ENCODE results near the gene DEAF1.
"Not testable (repeated sequence)": the region's sequence is repeated elsewhere in the genome, so short reads cannot be mapped to it uniquely, and the experiment has no call there.

The DEAF1 gene, protein sequence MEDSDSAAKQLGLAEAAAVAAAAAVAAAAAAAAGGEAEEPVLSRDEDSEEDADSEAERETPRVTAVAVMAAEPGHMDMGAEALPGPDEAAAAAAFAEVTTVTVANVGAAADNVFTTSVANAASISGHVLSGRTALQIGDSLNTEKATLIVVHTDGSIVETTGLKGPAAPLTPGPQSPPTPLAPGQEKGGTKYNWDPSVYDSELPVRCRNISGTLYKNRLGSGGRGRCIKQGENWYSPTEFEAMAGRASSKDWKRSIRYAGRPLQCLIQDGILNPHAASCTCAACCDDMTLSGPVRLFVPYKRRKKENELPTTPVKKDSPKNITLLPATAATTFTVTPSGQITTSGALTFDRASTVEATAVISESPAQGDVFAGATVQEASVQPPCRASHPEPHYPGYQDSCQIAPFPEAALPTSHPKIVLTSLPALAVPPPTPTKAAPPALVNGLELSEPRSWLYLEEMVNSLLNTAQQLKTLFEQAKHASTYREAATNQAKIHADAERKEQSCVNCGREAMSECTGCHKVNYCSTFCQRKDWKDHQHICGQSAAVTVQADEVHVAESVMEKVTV

GRCh38 chr11:694563-695287 is at the start of gene DEAF1:
Gene DEAF1 (minus strand): TSS chr11:695222. CDS start chr11:695047, 175 bp downstream.
- DNase-seq (ENCODE audit: low spot score): peak; percentile 99

DNA sequence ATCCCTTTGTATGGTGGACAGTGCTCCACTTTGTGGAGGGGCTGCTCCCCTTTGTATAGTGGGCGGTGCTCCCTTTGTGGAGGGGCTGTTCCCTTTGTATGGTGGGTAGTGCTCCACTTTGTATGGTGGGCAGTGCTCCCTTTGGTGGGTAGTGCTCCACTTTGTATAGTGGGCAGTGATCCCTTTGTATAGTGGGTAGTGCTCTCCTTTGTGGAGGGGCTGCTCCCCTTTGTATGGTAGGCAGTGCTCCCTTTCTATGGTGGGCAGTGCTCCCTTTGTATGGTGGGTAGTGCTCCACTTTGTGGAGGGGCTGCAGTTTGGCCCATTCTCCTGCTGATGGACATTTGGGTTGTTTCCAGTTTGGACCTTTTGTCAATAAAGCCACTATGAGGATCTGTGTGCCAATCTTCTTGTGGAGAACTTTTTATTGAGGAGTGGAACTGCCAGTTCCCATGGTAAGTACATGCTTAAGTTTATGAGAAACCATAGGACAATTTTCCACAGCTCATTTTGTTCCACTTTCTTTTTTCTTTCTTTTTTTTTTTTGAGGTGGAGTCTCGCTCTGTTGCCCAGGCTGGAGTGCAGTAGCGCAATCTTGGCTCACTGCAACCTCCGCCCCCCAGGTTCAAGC is 47.7 kb upstream of the DEAF1 start:
- no peak for DNase-seq (ENCODE audit: low spot score)

DNA sequence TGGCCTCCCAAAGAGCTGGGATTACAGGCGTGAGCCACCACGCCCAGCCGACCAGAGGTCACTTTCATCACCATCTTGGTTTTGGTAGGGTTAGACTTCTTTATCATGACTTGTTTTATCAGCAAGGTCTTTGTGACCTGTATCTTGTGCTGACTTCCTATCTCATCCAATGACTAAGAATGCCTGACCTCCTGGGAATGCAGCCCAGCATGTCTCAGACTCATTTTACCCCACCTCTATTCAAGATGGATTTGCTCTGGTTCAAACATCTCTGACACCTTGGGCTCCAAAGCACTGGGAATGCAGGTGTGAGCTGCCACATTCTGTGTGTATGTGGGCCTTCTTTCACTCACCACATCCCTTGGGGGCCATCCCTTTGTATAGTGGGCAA is 47.1 kb upstream of the DEAF1 start:
- DNase-seq (ENCODE audit: low spot score): no peak

DNA sequence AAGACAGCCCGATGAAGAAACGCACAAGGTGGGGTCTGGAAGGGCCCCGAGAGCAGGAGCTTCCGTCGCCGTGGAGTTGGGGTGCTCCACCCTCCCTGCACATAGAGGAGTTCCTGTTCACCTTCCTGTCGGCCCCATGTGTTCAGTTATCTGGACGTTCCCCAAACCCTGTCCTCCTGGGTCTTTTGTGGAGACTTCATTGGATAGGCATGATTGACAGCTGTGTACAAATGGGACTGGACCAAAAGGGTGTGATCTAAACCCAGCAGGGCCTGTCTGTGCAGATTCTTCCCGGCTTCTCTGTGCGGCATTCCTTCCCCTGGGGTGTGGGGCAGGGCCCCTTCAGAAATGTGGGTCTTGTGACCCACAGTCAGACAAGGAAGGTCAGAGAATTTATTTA is 42.9 kb upstream of the DEAF1 start:
- not testable (repeated sequence) for DNase-seq (ENCODE audit: low spot score)

- no peak for DNase-seq (ENCODE audit: low spot score)
These were observed 42.3 kb upstream of the DEAF1 start for GRCh38 chr11:737366-737765.

DNA sequence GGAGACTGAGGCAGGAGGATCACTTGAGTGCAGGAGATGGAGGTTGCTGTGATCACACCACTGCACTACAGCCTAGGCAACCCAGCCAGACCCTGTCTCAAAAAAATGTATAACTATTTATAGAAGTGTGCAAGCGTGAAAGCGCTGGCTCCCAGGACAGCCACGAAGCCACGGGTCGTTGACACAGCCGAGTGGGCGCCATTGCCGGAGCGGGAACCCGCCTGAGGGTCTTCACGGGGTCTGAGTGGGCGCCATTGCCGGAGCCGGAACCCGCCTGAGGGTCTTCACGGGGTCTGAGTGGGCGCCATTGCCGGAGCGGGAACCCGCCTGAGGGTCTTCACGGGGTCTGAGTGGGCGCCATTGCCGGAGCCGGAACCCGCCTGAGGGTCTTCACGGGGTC is 39.5 kb upstream of the DEAF1 start:
- not testable (repeated sequence) for DNase-seq (ENCODE audit: low spot score)

GRCh38 chr11:733072-733471 is 38.0 kb upstream of the DEAF1 start:
- no peak for DNase-seq (ENCODE audit: low spot score)

DNA sequence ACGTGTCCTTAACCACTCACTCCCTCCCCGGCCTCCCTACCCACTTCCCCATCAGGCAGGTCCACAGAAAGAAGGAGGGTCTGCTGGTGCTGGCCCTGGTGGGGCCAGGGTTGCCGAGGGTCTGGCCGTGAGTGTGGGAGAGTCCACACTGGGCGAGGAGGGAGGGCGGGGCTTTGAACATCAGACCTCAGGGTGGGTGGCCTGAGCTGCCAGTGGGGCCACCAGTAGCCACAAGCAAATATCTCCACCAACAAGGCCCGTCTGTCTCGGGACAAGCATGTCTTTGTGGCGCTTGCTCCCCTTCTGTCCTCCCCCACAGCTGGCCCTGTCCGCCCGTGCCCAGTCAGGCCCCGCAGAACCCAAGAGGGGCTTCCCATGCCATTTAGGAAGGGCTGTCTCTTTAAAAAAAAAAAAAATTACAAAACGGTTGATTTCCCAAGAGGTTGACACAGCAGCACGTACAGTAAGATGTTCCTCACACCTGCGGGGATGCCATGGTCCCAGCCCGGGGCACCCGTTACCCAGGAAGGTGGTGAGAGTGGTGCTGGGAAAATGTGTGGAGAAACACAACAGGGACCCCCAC is 34.6 kb upstream of the DEAF1 start:
- no peak for DNase-seq (ENCODE audit: low spot score)

- no peak for DNase-seq (ENCODE audit: low spot score)
These were observed 34.0 kb upstream of the DEAF1 start for GRCh38 chr11:728901-729491.

- DNase-seq (ENCODE audit: low spot score): peak; percentile 80
These were observed 33.1 kb upstream of the DEAF1 start for GRCh38 chr11:727859-728748.

DNA sequence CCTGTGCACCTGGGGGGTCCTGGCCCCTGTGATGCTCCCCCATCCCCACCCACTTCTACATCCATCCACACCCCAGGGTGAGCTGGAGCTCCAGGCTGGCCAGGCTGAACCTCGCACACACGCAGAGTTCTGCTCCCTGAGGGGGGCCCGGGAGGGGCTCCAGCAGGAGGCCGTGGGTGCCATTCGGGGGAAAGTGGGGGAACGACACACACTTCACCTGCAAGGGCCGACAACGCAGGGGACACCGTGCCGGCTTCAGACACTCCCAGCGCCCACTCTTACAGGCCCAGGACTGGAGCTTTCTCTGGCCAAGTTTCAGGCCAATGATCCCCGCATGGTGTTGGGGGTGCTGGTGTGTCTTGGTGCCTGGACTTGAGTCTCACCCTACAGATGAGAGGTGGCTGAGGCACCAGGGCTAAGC is 32.3 kb upstream of the DEAF1 start:
- no peak for DNase-seq (ENCODE audit: low spot score)

- peak; percentile 47 for DNase-seq (ENCODE audit: low spot score)
These were observed 31.5 kb upstream of the DEAF1 start for GRCh38 chr11:726278-727220.

GRCh38 chr11:725624-726202 is 30.7 kb upstream of the DEAF1 start:
- no peak for DNase-seq (ENCODE audit: low spot score)

GRCh38 chr11:724778-725386 is 29.9 kb upstream of the DEAF1 start:
- DNase-seq (ENCODE audit: low spot score): no peak

GRCh38 chr11:724049-724777 is 29.2 kb upstream of the DEAF1 start:
- no peak for DNase-seq (ENCODE audit: low spot score)

DNA sequence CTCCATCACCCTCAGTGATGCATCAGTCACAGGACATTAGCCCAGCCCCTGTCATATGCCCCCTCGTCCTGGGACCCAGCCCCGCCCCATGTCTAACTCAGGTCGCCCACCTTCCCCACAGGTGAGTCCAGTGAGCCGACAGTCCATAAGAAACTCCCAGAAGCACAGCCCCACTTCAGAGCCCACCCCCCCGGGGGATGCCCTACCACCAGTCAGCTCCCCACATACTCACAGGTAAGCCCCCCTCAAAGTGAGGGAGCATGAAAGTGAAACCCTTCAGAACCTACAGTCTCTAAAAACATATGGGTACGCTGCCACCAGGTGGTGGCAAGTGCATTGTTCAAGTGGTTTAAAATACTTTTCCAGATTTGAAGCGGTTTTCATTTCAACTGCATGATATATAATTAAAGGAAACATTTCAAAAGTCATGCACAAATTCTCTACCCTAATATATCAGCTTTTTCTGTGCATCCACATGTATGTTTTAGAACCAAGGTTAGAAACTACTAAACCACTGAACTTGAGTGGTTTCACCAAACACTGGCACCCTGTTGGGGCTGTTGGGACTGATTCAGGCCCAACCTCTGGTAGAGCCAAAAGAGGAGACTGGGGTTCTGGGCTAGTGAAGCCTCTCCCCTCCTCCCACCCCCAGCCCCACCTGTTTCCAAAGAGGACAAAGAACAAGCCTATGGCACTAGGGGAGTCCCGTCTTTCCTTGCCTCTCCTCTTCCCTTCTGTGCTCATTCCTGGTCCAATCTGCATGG is 28.3 kb upstream of the DEAF1 start:
- DNase-seq (ENCODE audit: low spot score): peak; percentile 70

DNA sequence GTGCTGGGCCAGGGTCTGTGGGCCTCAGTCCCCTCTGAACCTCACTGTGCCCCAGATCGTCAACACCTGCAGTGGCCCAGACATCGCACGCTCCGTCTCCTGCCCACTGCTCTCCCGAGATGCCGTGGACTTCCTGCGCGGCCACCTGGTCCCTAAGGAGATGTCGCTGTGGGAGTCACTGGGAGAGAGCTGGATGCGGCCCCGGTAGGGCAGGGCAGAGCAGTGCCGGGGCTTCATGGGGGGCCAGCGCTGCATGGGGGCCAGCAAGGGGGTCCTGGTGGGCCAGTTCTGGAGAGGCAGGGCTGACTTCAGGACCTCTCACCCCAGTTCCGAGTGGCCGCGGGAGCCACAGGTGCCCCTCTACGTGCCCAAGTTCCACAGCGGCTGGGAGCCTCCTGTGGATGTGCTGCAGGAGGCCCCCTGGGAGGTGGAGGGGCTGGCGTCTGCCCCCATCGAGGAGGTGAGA is 27.4 kb upstream of the DEAF1 start:
- DNase-seq (ENCODE audit: low spot score): no peak

Data from CD4-positive, alpha-beta T cell treated with Interleukin-15 for 4 hours (primary cell).